GM23338 (cell line): ENCODE data around the gene HELZ. TPM values are rescaled to one million over a fixed set of nuclear protein-coding genes. Genes with fewer than 3 reads are reported as not detected.

ENCODE experiments used
- ATAC-seq: fragments of 200-7000 bp; cut with Tn5 transposase; 3 replicates; pipeline ENCODE4 v1.9.1; 2020
- DNase-seq: peaks from one replicate; pipeline ENCODE4 v3.0.0-alpha.2; 2015; ENCODE audit warnings: low spot score
- H2AFZ ChIP-seq: fragments of 200-600 bp; sonication (generic); 2 replicates; pipeline ENCODE4 v1.8.0; 2016; ENCODE audit warnings: antibody characterized with exemption, mild to moderate bottlenecking, moderate library complexity
- H3F3A ChIP-seq: fragments of 200-600 bp; sonication (generic); replicated peaks from 2 replicates; pipeline ENCODE4 v1.8.0; 2017; ENCODE audit warnings: antibody characterized with exemption, mixed run types, low read depth
- H3K27ac ChIP-seq: fragments of 200-600 bp; sonication (generic); 2 replicates; pipeline ENCODE4 v1.6.1; 2016; ENCODE audit warnings: low read depth
- H3K27me3 ChIP-seq: fragments of 200-600 bp; sonication (generic); 2 replicates; pipeline ENCODE4 v1.8.0; 2016; ENCODE audit warnings: mild to moderate bottlenecking, mixed run types, moderate library complexity; ENCODE audit not compliant: insufficient read depth
- H3K36me3 ChIP-seq: fragments of 200-600 bp; sonication (generic); 2 replicates; pipeline ENCODE4 v1.8.0; 2016; ENCODE audit warnings: mild to moderate bottlenecking; ENCODE audit not compliant: insufficient read depth
- H3K4me1 ChIP-seq: fragments of 200-600 bp; sonication (generic); 2 replicates; pipeline ENCODE4 v1.8.0; 2016; ENCODE audit warnings: mild to moderate bottlenecking, moderate library complexity; ENCODE audit not compliant: insufficient read depth
- H3K4me2 ChIP-seq: fragments of 200-600 bp; sonication (generic); 2 replicates; pipeline ENCODE4 v1.7.1; 2017; ENCODE audit warnings: mixed run types
- H3K4me3 ChIP-seq: fragments of 200-600 bp; sonication (generic); 2 replicates; pipeline ENCODE4 v1.6.1; 2016; ENCODE audit warnings: mixed run types
- H3K79me2 ChIP-seq: fragments of 200-600 bp; sonication (generic); replicated peaks from 2 replicates; pipeline ENCODE4 v1.8.0; 2017; ENCODE audit warnings: mild to moderate bottlenecking; ENCODE audit not compliant: insufficient read depth
- H3K9me2 ChIP-seq: fragments of 200-600 bp; sonication (generic); 2 replicates; pipeline ENCODE4 v1.8.0; 2017; ENCODE audit not compliant: insufficient read depth
- H4K20me1 ChIP-seq: fragments of 200-600 bp; sonication (generic); replicated peaks from 2 replicates; pipeline ENCODE4 v1.8.0; 2017; ENCODE audit warnings: mild to moderate bottlenecking; ENCODE audit not compliant: insufficient read depth
- H3K27ac Mint-ChIP-seq: 2 replicates; pipeline ENCODE4 v1.8.0; 2020; ENCODE audit warnings: inconsistent platforms, mild to moderate bottlenecking, moderate library complexity, mixed read lengths
- H3K27me3 Mint-ChIP-seq: 3 replicates; pipeline ENCODE4 v1.8.0; 2022; ENCODE audit warnings: low read depth, mild to moderate bottlenecking, moderate library complexity, mixed read lengths, inconsistent platforms; ENCODE audit not compliant: insufficient read depth, poor library complexity
- H3K36me3 Mint-ChIP-seq: 3 replicates; pipeline ENCODE4 v1.8.0; 2021; ENCODE audit warnings: low read depth, mild to moderate bottlenecking, inconsistent platforms, moderate library complexity, mixed read lengths
- H3K4me1 Mint-ChIP-seq: 3 replicates; pipeline ENCODE4 v1.8.0; 2020; ENCODE audit warnings: mild to moderate bottlenecking, inconsistent platforms, mixed read lengths
- H3K4me3 Mint-ChIP-seq: 3 replicates; pipeline ENCODE4 v1.8.0; 2021; ENCODE audit warnings: moderate library complexity, mild to moderate bottlenecking, inconsistent platforms, mixed read lengths
- H3K9me3 Mint-ChIP-seq: 3 replicates; pipeline ENCODE4 v1.8.0; 2020; ENCODE audit warnings: moderate library complexity, mild to moderate bottlenecking, inconsistent platforms, mixed read lengths
- EZH2 ChIP-seq: fragments of 200-600 bp; sonication (generic); IDR thresholded peaks from one replicate; pipeline ENCODE4 v1.8.0; 2017; ENCODE audit warnings: antibody characterized with exemption, mild to moderate bottlenecking, low read depth; ENCODE audit not compliant: unreplicated experiment
- JUNB ChIP-seq: IDR thresholded peaks from one replicate; pipeline ENCODE4 v1.6.1; 2016; ENCODE audit warnings: antibody characterized with exemption; ENCODE audit not compliant: unreplicated experiment
- NANOG ChIP-seq: IDR thresholded peaks from 2 replicates; pipeline ENCODE4 v1.6.1; 2016; ENCODE audit warnings: antibody characterized with exemption, borderline replicate concordance
- STAT1 ChIP-seq: IDR thresholded peaks from one replicate; pipeline ENCODE4 v1.6.1; 2016; ENCODE audit warnings: antibody characterized with exemption; ENCODE audit not compliant: unreplicated experiment
- ZNF114 ChIP-seq: fragments of 250-450 bp; sonication (Bioruptor Pico); IDR thresholded peaks from 2 replicates; pipeline ENCODE4 v1.5.0; 2020; ENCODE audit warnings: mild to moderate bottlenecking, moderate library complexity
- ZNF331 ChIP-seq: fragments of 250-450 bp; sonication (Bioruptor Pico); IDR thresholded peaks from 2 replicates; pipeline ENCODE4 v1.5.0; 2020; ENCODE audit warnings: low read depth, mild to moderate bottlenecking, moderate library complexity
- polyA plus RNA-seq: library from polyadenylated mRNA; unstranded; fragments of >200 nt; fragmentation: Nextera tagmentation; extraction: Ambion mirVana; gene quantifications from 2 replicates; pipeline ENCODE4 v1.2.1, GENCODE V29; 2016
- total RNA-seq: library from RNA; depleted of rRNA; stranded (reverse); fragments of >200 nt; shearing (Covaris generic); gene quantifications from 2 replicates; pipeline ENCODE4 v1.2.3, GENCODE V29; 2014
- TF ChIP-seq, protein P1 (sequence below): fragments of 250-450 bp; sonication (Bioruptor Pico); IDR thresholded peaks from 2 replicates; pipeline ENCODE4 v1.5.0; 2020; ENCODE audit warnings: mild to moderate bottlenecking, moderate library complexity
- TF ChIP-seq, protein P2 (sequence below), 2 experiments: fragments of 200-600 bp in 1 of 2; sonication (generic) in 1 of 2; conservative IDR thresholded peaks; 2 replicates each; pipeline versions ENCODE4 v1.5.1 to v1.6.1; 2016 to 2017; ENCODE audit warnings: antibody characterized with exemption in 2 of 2, low read depth in 2 of 2, mild to moderate bottlenecking in 2 of 2, moderate library complexity in 1 of 2
- TF ChIP-seq, protein P3 (sequence below): IDR thresholded peaks from 2 replicates; pipeline ENCODE4 v1.6.1; 2016; ENCODE audit warnings: antibody characterized with exemption

HELZ gene
- total and polyA plus RNA-seq, 2 experiments from 2014 or later, result 38.9 to 62.0 TPM

DNA sequence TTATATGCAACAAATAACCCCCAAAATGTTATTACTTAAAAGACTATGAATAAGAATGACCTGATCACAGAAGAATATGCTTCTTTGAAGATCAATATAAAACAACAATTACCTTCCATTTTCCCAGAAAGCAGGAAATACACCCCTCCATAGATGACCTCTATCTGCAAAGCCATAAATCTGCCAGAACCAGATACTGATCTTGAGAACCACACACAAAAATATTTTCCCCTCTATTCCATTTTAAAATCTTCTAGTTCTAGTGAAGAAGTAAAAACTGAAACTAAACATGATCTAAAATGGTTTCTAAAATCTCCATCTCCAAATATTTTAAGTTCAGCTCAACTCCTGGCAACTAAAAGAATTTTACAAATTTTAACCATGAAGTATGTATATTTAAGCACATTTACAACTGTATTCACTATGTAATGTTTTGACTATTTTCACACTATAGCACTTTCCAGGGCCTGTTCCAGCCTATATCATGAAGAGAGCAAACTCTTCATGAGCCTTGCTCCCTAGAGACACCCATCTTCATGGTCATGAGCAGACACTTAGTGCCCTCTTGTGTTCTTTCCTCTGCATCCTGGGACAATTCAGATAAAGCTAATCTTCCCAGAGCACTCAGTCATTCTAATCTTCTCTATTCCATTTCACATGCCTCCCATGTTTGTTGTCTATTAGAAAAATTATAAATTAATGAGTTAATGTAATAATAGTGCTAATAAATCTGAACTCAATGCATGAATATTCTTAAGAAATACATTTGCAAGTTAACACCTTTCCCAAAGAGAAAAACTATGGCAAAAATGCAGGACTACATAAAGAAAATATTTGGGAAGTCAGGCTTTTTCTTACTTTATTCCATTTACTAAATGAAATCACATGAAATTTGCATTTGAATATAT, 87.0 kb downstream of the HELZ start (continued):
- TF ChIP-seq, protein P1, sequence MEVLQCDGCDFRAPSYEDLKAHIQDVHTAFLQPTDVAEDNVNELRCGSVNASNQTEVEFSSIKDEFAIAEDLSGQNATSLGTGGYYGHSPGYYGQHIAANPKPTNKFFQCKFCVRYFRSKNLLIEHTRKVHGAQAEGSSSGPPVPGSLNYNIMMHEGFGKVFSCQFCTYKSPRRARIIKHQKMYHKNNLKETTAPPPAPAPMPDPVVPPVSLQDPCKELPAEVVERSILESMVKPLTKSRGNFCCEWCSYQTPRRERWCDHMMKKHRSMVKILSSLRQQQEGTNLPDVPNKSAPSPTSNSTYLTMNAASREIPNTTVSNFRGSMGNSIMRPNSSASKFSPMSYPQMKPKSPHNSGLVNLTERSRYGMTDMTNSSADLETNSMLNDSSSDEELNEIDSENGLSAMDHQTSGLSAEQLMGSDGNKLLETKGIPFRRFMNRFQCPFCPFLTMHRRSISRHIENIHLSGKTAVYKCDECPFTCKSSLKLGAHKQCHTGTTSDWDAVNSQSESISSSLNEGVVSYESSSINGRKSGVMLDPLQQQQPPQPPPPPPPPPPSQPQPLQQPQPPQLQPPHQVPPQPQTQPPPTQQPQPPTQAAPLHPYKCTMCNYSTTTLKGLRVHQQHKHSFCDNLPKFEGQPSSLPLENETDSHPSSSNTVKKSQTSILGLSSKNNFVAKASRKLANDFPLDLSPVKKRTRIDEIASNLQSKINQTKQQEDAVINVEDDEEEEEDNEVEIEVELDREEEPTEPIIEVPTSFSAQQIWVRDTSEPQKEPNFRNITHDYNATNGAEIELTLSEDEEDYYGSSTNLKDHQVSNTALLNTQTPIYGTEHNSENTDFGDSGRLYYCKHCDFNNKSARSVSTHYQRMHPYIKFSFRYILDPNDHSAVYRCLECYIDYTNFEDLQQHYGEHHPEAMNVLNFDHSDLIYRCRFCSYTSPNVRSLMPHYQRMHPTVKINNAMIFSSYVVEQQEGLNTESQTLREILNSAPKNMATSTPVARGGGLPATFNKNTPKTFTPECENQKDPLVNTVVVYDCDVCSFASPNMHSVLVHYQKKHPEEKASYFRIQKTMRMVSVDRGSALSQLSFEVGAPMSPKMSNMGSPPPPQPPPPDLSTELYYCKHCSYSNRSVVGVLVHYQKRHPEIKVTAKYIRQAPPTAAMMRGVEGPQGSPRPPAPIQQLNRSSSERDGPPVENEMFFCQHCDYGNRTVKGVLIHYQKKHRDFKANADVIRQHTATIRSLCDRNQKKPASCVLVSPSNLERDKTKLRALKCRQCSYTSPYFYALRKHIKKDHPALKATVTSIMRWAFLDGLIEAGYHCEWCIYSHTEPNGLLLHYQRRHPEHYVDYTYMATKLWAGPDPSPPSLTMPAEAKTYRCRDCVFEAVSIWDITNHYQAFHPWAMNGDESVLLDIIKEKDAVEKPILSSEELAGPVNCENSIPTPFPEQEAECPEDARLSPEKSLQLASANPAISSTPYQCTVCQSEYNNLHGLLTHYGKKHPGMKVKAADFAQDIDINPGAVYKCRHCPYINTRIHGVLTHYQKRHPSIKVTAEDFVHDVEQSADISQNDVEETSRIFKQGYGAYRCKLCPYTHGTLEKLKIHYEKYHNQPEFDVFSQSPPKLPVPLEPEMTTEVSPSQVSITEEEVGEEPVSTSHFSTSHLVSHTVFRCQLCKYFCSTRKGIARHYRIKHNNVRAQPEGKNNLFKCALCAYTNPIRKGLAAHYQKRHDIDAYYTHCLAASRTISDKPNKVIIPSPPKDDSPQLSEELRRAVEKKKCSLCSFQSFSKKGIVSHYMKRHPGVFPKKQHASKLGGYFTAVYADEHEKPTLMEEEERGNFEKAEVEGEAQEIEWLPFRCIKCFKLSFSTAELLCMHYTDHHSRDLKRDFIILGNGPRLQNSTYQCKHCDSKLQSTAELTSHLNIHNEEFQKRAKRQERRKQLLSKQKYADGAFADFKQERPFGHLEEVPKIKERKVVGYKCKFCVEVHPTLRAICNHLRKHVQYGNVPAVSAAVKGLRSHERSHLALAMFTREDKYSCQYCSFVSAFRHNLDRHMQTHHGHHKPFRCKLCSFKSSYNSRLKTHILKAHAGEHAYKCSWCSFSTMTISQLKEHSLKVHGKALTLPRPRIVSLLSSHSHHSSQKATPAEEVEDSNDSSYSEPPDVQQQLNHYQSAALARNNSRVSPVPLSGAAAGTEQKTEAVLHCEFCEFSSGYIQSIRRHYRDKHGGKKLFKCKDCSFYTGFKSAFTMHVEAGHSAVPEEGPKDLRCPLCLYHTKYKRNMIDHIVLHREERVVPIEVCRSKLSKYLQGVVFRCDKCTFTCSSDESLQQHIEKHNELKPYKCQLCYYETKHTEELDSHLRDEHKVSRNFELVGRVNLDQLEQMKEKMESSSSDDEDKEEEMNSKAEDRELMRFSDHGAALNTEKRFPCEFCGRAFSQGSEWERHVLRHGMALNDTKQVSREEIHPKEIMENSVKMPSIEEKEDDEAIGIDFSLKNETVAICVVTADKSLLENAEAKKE (CRISPR knock-in tag), result no peak
- TF ChIP-seq, protein P2, sequence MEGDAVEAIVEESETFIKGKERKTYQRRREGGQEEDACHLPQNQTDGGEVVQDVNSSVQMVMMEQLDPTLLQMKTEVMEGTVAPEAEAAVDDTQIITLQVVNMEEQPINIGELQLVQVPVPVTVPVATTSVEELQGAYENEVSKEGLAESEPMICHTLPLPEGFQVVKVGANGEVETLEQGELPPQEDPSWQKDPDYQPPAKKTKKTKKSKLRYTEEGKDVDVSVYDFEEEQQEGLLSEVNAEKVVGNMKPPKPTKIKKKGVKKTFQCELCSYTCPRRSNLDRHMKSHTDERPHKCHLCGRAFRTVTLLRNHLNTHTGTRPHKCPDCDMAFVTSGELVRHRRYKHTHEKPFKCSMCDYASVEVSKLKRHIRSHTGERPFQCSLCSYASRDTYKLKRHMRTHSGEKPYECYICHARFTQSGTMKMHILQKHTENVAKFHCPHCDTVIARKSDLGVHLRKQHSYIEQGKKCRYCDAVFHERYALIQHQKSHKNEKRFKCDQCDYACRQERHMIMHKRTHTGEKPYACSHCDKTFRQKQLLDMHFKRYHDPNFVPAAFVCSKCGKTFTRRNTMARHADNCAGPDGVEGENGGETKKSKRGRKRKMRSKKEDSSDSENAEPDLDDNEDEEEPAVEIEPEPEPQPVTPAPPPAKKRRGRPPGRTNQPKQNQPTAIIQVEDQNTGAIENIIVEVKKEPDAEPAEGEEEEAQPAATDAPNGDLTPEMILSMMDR (conservative IDR thresholded peaks at IDR 0.05; ENCODE audit: low read depth in 2 of 2), result peak; percentile 47 to 80

DNA sequence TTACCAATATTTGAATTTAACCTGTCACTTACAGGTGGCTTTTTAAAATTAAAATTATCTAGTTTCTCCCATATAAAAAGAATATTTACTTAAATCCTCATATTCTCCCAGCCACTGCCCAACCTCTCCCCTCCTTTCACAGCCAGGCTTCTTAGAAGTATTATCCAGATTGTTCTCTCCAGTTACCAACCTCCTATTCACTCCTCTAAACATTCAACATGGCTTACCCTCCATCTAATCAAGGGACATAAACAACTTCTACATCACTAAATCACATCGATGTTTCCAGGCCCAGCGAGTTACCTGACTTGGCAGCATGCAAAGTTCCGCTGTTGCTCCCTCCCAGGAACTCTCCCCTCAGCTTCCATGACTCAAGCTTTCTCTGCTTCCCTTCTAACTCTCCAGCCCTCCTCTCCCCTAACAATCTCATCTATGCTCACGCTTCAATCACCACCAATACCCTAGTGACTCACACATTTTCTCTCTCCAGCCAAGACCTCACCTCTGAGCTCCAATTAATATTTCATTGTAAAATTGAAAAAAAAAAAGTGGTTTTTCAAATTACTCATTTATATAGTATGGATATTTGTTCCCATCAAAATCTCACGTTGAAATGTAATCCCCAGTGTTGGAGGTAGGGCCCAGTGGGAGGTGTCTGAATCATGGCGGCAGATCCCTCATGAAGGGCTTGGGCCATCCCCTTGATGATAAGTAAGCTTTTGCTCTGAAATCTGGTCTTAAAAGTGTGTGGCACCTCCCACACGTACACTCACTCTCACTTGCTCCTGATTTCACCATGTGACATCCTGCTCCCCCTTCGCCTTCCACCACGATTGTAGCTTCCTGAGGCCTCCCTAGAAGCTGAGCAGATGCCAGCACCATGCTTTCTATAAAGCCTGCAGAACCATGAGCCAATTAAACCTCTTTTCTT, 88.5 kb downstream of the HELZ start:
- no peak overlapping the region for H2AFZ ChIP-seq
- H3K79me2 ChIP-seq, result no peaks in the 10 kb centered on the region
- H3K4me1 ChIP-seq, result peaks cover 4% of the 10 kb centered on the region
- H3K9me2 ChIP-seq, result no peaks in the 10 kb centered on the region
- peaks cover 11% of the 10 kb centered on the region for H3K4me1 Mint-ChIP-seq
- H4K20me1 ChIP-seq, result no peaks in the 10 kb centered on the region
- H3K9me3 Mint-ChIP-seq, result no peaks in the 10 kb centered on the region
- peaks cover 5% of the 10 kb centered on the region; the same call in 2 of the 3 replicates for H3K36me3 Mint-ChIP-seq
- H3K36me3 ChIP-seq, result no peaks in the 10 kb centered on the region
- peak overlapping the region; percentile 6; the same call in 1 of the 2 replicates for H3K27ac Mint-ChIP-seq
- ATAC-seq (no peak), DNase-seq (peak; percentile 22)
- H3K4me2 ChIP-seq, result no peak overlapping the region
- H3K4me3 ChIP-seq, result no peak overlapping the region
- H3K27me3 Mint-ChIP-seq, result no peaks in the 10 kb centered on the region
- no peak overlapping the region for H3K4me3 Mint-ChIP-seq
- H3K27me3 ChIP-seq, result no peaks in the 10 kb centered on the region
- H3K27ac ChIP-seq, result no peak overlapping the region
- H3F3A ChIP-seq, result no peaks in the 10 kb centered on the region
- TF ChIP-seq EZH2, result no peak
- TF ChIP-seq ZNF114, result no peak
- no peak for TF ChIP-seq STAT1
- TF ChIP-seq, protein P3, sequence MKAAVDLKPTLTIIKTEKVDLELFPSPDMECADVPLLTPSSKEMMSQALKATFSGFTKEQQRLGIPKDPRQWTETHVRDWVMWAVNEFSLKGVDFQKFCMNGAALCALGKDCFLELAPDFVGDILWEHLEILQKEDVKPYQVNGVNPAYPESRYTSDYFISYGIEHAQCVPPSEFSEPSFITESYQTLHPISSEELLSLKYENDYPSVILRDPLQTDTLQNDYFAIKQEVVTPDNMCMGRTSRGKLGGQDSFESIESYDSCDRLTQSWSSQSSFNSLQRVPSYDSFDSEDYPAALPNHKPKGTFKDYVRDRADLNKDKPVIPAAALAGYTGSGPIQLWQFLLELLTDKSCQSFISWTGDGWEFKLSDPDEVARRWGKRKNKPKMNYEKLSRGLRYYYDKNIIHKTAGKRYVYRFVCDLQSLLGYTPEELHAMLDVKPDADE, result no peak
- no peak for TF ChIP-seq ZNF331 (CRISPR knock-in tag)
- no peak for TF ChIP-seq JUNB
- TF ChIP-seq NANOG, result no peak
